ENCODE measurements around the gene TUBA1B.

- no peak for TF ChIP-seq SPI1 (IDR thresholded peaks at IDR 0.05; ENCODE audit: low read depth, low read length)
- TF ChIP-seq POLR2A (IDR thresholded peaks at IDR 0.05; ENCODE audit: low read depth, low read length), result no peak
- no peak for TF ChIP-seq POLR2AphosphoS5 (IDR thresholded peaks at IDR 0.05; ENCODE audit: low read depth, low read length)
- no peak for TF ChIP-seq TAF1 (IDR thresholded peaks at IDR 0.05; ENCODE audit: low read depth, low read length)
- no peak for TF ChIP-seq POU2F2 (IDR thresholded peaks at IDR 0.05; ENCODE audit: low read depth, low read length)
These were observed 21.3 kb downstream of the TUBA1B start for GRCh38 chr12:49109641-49110463.
